ENCODE measurements around the gene RAD23B. TPM values are rescaled to one million over a fixed set of nuclear protein-coding genes. Genes with fewer than 3 reads are reported as not detected.

RAD23B gene
- total RNA-seq, 1 experiment from 2014 or later = 251 TPM

DNA sequence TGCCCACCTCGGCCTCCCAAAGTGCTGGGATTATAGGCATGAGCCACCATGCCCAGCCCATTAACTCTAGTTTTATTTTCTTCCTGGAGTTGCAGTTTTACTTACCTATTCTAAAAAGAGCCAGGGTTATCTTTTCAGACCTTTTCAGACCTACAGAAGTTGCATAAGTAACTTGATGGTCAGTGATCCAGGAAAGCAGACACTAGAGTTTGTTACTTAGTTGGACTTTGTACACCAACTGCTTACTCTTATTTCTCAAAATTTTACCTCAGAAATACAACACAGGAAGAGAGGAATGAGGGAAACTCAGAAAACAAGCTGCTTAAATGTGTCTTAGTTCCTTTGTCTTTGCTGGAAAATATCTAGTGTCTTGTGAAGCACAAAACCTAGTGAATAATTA is 25.4 kb downstream of the RAD23B start:
- Histone ChIP-seq H4K20me1 (ENCODE audit: insufficient read depth) (peaks cover 57% of the 10 kb centered on the region), H3K9me2 (ENCODE audit: insufficient read depth) (no peaks in the 10 kb centered on the region), H3K4me3 (replicated peaks in 1 of 2; ENCODE audit: low read depth in 1 of 2, low read length in 2 of 2) (no peak overlapping the region), H3K36me3 (ENCODE audit: control insufficient read depth in 1 of 2, insufficient read depth in 2 of 2, low read length in 2 of 2) (peaks cover 25 to 59% of the 10 kb centered on the region in 2 experiments), H3K9me3 (ENCODE audit: control insufficient read depth in 1 of 2, insufficient read depth in 1 of 2, low read depth in 1 of 2, low read length in 2 of 2) (no peaks in the 10 kb centered on the region), H3K79me2 (ENCODE audit: insufficient read depth, low read length) (peaks cover 99% of the 10 kb centered on the region), H3K4me2 (ENCODE audit: low read length) (no peak overlapping the region), H3K27ac (ENCODE audit: low read depth, low read length) (no peak overlapping the region), H3K4me1 (ENCODE audit: control insufficient read depth in 1 of 2, insufficient read depth in 2 of 2, low read length in 2 of 2) (no peaks in the 10 kb centered on the region), H3K9ac (ENCODE audit: low read length) (no peak overlapping the region), H2AFZ (ENCODE audit: low read depth, low read length, poor library complexity, severe bottlenecking) (no peak overlapping the region), H3K27me3 (ENCODE audit: insufficient read depth, low read length) (no peaks in the 10 kb centered on the region)
- TF ChIP-seq, protein P1, sequence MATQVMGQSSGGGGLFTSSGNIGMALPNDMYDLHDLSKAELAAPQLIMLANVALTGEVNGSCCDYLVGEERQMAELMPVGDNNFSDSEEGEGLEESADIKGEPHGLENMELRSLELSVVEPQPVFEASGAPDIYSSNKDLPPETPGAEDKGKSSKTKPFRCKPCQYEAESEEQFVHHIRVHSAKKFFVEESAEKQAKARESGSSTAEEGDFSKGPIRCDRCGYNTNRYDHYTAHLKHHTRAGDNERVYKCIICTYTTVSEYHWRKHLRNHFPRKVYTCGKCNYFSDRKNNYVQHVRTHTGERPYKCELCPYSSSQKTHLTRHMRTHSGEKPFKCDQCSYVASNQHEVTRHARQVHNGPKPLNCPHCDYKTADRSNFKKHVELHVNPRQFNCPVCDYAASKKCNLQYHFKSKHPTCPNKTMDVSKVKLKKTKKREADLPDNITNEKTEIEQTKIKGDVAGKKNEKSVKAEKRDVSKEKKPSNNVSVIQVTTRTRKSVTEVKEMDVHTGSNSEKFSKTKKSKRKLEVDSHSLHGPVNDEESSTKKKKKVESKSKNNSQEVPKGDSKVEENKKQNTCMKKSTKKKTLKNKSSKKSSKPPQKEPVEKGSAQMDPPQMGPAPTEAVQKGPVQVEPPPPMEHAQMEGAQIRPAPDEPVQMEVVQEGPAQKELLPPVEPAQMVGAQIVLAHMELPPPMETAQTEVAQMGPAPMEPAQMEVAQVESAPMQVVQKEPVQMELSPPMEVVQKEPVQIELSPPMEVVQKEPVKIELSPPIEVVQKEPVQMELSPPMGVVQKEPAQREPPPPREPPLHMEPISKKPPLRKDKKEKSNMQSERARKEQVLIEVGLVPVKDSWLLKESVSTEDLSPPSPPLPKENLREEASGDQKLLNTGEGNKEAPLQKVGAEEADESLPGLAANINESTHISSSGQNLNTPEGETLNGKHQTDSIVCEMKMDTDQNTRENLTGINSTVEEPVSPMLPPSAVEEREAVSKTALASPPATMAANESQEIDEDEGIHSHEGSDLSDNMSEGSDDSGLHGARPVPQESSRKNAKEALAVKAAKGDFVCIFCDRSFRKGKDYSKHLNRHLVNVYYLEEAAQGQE (IDR thresholded peaks at IDR 0.05; ENCODE audit: low read depth) = no peak
- TF ChIP-seq POLR2A (IDR thresholded peaks at IDR 0.05; ENCODE audit: borderline replicate concordance, extremely low read depth, insufficient read depth, insufficient read length) = no peak
- no peak for TF ChIP-seq RAD21 (IDR thresholded peaks at IDR 0.05; ENCODE audit: low read depth)
- TF ChIP-seq EZH2phosphoT487 (IDR thresholded peaks at IDR 0.05; ENCODE audit: borderline replicate concordance) = no peak
- TF ChIP-seq FOSL1 (IDR thresholded peaks at IDR 0.05; ENCODE audit: low read depth) = no peak
- no peak for TF ChIP-seq CBX3 (IDR thresholded peaks at IDR 0.05; ENCODE audit: low read depth)
- no peak for TF ChIP-seq ZNF274 (IDR thresholded peaks at IDR 0.05; ENCODE audit: low read depth, low read length)
- TF ChIP-seq SRF (IDR thresholded peaks at IDR 0.05; ENCODE audit: low read depth) = no peak
- TF ChIP-seq EZH2 (IDR thresholded peaks at IDR 0.05) = no peak
- TF ChIP-seq, protein P2, sequence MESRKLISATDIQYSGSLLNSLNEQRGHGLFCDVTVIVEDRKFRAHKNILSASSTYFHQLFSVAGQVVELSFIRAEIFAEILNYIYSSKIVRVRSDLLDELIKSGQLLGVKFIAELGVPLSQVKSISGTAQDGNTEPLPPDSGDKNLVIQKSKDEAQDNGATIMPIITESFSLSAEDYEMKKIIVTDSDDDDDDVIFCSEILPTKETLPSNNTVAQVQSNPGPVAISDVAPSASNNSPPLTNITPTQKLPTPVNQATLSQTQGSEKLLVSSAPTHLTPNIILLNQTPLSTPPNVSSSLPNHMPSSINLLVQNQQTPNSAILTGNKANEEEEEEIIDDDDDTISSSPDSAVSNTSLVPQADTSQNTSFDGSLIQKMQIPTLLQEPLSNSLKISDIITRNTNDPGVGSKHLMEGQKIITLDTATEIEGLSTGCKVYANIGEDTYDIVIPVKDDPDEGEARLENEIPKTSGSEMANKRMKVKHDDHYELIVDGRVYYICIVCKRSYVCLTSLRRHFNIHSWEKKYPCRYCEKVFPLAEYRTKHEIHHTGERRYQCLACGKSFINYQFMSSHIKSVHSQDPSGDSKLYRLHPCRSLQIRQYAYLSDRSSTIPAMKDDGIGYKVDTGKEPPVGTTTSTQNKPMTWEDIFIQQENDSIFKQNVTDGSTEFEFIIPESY (IDR thresholded peaks at IDR 0.05; ENCODE audit: extremely low read depth, insufficient replicate concordance, low read length) = no peak
- no peak for TF ChIP-seq JUND (IDR thresholded peaks at IDR 0.05)
- no peak for TF ChIP-seq YY1 (IDR thresholded peaks at IDR 0.05; ENCODE audit: extremely low read depth, insufficient replicate concordance, low read depth, low read length)
- TF ChIP-seq, protein P3, sequence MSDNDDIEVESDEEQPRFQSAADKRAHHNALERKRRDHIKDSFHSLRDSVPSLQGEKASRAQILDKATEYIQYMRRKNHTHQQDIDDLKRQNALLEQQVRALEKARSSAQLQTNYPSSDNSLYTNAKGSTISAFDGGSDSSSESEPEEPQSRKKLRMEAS (IDR thresholded peaks at IDR 0.05) = no peak
- no peak for TF ChIP-seq TCF7L2 (IDR thresholded peaks at IDR 0.05; ENCODE audit: borderline replicate concordance, extremely low read depth, insufficient read depth, insufficient read length)
- no peak for TF ChIP-seq SP1 (IDR thresholded peaks at IDR 0.05; ENCODE audit: low read depth)
- TF ChIP-seq, protein P4, sequence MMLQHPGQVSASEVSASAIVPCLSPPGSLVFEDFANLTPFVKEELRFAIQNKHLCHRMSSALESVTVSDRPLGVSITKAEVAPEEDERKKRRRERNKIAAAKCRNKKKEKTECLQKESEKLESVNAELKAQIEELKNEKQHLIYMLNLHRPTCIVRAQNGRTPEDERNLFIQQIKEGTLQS (IDR thresholded peaks at IDR 0.05) = no peak
- TF ChIP-seq ZFX (IDR thresholded peaks at IDR 0.05) = no peak
- TF ChIP-seq SIN3A (IDR thresholded peaks at IDR 0.05; ENCODE audit: low read depth) = no peak
- TF ChIP-seq EGR1 (IDR thresholded peaks at IDR 0.05; ENCODE audit: low read depth) = no peak
- CTCF ChIA-PET = no interaction called here
- ATAC-seq (no peak), DNase-seq (ENCODE audit: low read depth, low spot score) (no peak)
- no TSS peak for BruUV-seq (replicated peaks)
- intact Hi-C loops (cut with micrococcal nuclease) = no loop called here
- POLR2A ChIA-PET = no interaction called here
- RAD21 ChIA-PET (ENCODE audit: low non-redundant PET in 1 of 2, low total read pairs in 2 of 2, uncharacterized antibody in 2 of 2, unreplicated experiment in 2 of 2) = no interaction called here
